HL-60 (cell line): ENCODE data around the gene ZNF586.

Experiments used
- GABPA ChIP-seq: IDR thresholded peaks from 2 replicates; pipeline ENCODE4 v1.6.1; 2012; ENCODE audit warnings: low read depth
- POLR2AphosphoS5 ChIP-seq: IDR thresholded peaks from 2 replicates; pipeline ENCODE4 v1.6.1; 2012; ENCODE audit warnings: low read depth

DNA sequence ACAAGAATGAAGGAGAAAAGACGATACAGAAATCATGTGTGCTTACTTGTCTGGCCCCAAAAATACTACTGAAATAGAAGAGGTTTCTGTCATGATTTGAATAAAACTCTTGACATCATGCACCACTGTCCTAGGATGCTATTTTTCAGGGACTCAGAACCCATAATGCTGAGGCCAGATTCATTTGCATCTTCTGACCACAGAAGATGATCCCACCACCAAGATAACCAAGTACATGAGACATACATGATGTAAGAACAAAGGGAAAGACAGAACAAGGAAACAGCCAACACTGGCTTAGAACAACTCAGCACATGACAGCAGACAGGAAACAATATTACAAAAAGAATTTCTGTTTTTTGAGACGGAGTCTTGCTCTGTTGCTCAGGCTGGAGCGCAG, 42.8 kb downstream of the ZNF586 start:
- TF ChIP-seq POLR2AphosphoS5, result no peak
- no peak for TF ChIP-seq GABPA
